GM21576 (cell line): ENCODE measurements around the gene CRY2.

ENCODE experiments used
- ATAC-seq: cut with Tn5 transposase; IDR thresholded peaks from one replicate; pipeline ENCODE4 v1.9.1; 2021; ENCODE audit warnings: mild to moderate bottlenecking, moderate library complexity; ENCODE audit not compliant: unreplicated experiment

The CRY2 gene

DNA sequence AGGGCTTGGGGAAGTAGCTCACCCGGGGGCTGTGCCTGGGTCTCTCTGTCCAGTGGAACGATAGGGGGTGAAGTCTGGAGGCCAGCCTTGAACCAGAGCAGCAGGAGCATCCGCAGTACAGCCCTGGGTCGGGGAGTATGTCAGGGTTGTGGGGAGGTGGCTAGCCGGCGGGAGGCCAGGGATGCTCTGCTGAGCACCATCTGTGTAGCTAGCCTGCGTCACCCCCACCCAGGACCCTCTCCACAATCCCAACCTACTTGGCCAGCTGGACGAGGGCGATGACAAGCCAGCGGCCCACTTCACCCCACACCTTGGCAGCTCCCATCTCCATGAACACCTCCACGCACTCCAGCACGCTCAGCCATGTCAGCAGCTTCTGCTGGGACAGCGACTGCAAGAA lies 68.2 kb downstream of the CRY2 start:
- ATAC-seq: no peak

- ATAC-seq: no peak
Measured at GRCh38 chr11:45917286-45917622, 70.0 kb downstream of the CRY2 start.

- ATAC-seq: peak; percentile 88
Measured at GRCh38 chr11:45917623-45918330, 70.5 kb downstream of the CRY2 start, which contains the start of gene PEX16. Gene PEX16 (minus strand): TSS chr11:45917877. CDS start chr11:45917811, 66 bp downstream.

DNA sequence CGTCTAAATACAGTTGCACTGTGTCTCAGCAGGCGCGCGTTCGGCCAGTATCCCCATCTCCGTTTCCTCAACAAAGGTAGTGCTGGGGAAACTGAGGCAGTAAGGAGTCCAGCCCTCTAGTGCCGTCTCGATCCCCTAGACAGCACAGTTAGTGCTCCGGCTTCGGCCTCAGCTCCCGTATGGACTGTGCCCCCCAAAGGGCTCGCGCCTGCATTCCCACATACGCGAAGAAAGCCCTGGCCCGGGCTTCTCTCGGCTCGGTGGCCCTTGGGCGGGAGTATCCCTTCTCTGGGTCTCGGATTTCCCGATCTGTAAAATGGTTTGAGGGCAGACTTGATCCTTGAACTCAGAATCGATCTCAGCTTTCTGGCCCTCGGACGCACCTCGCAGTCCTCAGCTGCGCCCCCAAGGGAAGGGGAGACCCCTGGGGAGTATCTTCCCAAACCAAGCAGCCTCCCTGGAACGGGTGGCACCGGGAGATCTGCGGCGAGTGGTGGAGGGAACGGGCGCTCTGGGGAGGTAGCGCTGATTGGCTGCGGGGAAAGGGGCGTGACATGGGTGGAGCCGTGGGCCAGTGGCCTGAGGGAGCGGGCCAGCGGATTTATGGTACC lies 71.2 kb downstream of the CRY2 start:
- ATAC-seq: peak; percentile 36

DNA sequence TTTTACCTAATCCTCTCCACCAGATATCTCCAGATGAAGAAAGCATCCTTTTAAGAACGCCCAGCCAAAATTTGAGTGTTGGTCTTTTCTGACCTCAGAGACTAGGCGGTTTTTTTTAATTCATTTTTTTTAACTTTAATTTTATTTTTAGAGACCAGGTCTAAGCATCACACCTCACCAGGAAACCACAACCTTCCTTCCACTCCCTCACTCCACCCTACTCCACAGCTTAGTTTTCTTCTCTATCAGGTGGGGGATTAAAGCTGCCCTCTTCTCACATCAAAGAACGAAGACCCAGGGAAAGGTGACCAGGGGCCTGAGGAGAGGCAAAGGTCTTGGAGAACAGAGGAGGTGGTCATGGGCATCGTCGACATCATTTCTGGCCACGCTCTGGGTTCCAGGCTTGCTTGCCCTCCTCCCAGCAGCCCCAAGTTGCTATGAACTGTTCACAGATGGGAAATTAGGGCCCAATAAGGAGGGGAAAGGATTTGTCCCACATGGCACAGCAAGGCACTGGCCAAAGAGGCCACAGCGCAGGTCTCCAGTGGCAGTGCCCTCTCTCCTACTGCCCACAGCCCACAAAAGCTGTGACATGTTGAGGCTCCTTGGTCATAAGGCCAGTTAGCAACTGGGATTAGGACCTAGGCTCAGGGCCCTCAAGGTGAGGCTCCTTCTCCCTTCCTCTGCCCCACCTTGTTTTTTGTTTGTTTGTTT lies 71.8 kb downstream of the CRY2 start:
- ATAC-seq: no peak

DNA sequence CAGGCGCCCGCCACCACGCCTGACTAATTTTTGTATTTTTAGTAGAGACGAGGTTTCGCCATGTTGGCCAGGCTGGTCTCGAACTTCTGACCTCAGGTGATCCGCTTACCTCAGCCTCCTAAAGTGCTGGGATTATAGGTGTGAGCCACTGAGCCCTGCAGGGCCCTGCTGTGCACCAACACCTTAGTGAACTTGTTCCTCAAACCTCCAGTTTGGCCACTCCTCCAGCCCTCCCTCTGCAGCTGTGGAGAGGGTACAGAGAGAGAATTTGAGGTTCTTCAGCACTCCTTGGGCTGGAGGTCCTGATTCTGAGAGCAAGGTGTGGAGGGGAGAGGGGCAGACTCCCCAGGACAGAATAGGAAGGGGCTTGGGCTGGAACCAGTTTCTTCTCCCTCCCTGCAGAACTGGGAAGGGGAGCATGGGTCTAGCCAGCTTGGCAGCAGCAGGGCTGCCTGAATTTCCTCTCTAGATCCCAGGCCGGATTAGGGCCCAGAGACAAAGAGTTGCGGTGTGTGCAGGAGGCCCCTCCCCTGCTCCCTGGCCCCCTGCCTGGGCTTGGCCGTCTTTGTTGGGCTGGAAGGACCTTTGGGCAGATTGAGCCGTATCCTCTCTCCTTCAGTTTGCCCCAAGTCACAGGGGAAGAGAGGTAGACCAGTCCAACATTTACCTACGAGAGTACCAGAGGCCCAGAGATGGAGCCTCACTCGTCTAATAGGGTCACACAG lies 72.7 kb downstream of the CRY2 start:
- ATAC-seq: no peak

DNA sequence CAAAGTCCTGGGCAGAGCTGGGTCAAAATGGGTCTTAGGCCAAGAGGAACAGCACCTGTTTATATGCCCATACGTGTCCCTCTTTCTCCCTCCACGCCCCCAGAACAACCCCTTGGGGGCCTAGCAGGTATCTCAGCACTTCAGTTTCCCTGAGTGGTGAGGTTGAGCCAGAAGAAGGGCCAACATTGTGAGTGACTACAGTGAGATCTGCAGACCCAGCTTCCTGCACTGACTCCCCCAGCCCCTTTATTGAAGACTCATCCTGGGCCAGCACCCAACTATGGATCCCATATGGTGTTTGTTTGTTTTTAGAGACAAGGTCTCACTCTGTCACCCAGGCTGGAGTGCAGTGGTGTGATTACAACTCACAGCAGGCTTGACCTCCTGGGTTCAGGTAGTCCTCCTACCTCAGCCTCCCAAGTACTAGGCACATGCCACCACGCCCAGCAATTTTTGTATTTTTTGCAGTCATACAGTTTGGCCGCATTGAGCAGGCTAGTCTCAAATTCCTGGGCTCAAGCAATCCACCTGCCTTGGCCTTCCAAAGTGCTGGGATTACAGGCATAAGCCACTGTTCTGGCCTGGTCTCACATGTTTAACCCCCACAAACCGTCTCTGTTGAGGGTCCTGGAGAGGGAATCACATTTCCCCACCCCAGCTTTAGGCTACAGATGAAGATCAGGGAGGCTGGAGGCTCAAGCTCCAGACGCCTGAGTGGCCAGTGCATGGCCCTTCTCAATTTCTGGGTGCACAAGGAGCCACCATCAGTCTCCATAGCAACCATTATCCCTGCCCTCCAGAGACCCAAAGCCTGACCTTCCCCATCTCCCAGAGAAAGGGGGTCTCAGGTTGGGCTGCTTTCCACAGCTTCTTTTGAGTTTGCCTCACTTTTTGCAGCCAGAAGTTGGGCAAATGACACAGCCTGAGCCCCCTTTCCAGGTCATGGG lies 73.5 kb downstream of the CRY2 start:
- no peak for ATAC-seq

GRCh38 chr11:45921561-45922424 lies 74.5 kb downstream of the CRY2 start:
- no peak for ATAC-seq

- no peak for ATAC-seq
Measured at GRCh38 chr11:45922425-45923082, 75.3 kb downstream of the CRY2 start, which contains the start of gene LARGE2. Gene LARGE2 (plus strand): TSS chr11:45922656. CDS start chr11:45922883, 227 bp downstream.

DNA sequence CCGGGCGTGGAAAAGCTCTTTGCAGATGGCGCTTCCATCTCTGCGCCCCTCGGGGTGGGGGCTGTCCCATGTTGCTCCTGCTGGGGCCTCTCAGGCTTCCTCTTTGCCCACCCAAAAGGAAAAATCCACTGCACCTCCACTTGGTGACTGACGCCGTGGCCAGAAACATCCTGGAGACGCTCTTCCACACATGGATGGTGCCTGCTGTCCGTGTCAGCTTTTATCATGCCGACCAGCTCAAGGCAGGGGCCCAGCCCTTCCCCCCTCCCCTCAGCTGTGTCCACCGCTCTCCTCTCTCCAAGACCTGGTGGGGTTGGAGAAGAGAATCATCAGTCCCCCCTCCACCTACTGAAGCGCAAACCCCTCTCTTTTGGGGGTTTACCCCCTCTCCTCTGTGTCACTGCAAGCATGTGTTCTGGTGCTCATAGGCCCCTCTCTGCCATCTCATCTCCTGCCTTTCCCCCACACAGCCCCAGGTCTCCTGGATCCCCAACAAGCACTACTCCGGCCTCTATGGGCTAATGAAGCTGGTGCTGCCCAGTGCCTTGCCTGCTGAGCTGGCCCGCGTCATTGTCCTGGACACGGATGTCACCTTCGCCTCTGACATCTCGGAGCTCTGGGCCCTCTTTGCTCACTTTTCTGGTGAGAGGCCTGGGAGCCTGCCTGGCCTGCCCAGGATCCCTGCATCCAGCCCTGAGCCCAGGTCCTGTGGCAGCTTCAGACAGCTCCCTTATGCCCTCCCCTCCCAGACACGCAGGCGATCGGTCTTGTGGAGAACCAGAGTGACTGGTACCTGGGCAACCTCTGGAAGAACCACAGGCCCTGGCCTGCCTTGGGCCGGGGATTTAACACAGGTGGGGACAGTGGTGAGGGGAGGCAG lies 77.0 kb downstream of the CRY2 start:
- no peak for ATAC-seq

- ATAC-seq: no peak
Measured at GRCh38 chr11:45924927-45925326, 77.7 kb downstream of the CRY2 start.

GRCh38 chr11:45925550-45925949 lies 78.3 kb downstream of the CRY2 start:
- no peak for ATAC-seq

DNA sequence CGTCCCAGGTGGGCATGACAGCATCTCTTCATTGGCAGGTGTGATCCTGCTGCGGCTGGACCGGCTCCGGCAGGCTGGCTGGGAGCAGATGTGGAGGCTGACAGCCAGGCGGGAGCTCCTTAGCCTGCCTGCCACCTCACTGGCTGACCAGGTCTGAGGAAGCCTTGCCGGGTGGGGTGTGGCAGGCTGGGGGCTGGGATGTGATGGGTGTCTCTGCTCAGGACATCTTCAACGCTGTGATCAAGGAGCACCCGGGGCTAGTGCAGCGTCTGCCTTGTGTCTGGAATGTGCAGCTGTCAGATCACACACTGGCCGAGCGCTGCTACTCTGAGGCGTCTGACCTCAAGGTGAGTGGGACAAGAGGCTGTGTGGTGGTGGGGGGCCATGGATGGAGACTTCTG lies 78.7 kb downstream of the CRY2 start:
- ATAC-seq: no peak

GRCh38 chr11:45926536-45927331 lies 79.5 kb downstream of the CRY2 start:
- ATAC-seq: no peak

DNA sequence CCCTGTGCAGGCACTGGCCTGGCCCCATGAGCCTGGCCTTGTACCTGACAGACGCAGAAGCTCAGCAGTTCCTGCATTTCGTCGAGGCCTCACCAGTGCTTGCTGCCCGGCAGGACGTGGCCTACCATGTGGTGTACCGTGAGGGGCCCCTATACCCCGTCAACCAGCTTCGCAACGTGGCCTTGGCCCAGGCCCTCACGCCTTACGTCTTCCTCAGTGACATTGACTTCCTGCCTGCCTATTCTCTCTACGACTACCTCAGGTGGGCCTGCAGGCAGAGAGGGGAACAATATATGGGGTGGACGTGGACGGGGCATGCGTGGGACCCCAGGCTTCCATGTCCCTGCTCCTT lies 80.0 kb downstream of the CRY2 start:
- no peak for ATAC-seq

GRCh38 chr11:45927684-45928413 lies 80.6 kb downstream of the CRY2 start:
- no peak for ATAC-seq
